SH-SY5Y (cell line): ENCODE data around the gene ASF1A.

Source experiments
- GATA2 ChIP-seq: IDR thresholded peaks from 2 replicates; pipeline ENCODE4 v1.6.1; 2011; ENCODE audit warnings: mild to moderate bottlenecking, low read depth, low read length
- GATA3 ChIP-seq: IDR thresholded peaks from 2 replicates; pipeline ENCODE4 v1.6.1; 2011; ENCODE audit warnings: low read depth, mild to moderate bottlenecking, low read length, moderate library complexity

ASF1A gene

DNA sequence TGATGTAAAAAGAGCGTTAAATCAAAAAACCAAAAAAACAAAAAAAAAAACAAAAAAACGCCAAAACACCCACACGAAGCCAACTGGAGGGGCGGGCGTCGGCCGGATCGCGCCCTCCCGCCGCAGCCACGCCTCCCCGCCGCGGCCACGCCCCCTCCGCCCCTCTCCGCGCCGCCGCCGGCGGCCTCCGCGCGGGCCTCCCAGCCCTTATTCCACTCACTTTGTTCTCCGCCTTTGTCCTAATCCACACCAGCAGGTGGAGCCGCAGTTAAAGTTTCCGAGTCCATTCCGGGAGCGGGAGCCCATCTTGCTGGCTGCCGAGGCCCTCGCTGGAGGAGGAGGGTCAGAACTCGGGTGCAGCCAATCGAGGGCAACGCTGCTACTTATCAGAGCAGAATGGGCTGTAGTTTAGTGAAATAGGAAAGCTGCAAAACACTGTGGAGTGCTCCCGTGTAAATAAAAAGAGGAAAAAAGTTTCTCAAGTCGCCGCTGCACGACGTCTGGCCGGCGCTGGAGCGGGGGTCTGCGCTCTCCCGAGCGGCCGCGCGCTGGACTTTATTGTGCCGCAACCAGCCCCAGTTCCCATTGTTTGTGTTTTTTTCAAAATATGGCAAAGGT, at the start of gene ASF1A:
Gene ASF1A, plus strand, starts transcription at position 346 of the 618 bp plus-strand sequence. Its CDS starts 262 bp downstream, at position 608.
- no peak for TF ChIP-seq GATA3
- no peak for TF ChIP-seq GATA2

DNA sequence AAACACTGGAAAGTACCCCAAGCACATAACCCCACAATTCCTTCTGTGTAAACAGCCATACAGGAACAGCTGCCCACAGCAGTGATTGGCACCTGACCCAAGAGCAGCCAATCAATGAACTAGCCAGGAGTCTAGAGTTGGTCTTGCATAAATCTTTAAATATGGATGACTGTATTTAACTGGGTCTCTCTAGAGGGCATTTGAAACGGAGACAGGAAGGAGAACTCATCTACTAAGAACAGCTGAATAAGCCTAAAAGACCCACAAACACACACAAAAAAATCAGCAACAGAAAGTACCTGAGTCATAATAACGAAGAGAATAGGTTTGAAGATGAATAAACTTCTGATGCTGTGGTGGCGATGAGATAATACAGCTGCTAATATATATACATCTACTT, 49.0 kb upstream of the ASF1A start:
- TF ChIP-seq GATA2 = no peak
- TF ChIP-seq GATA3 = no peak

DNA sequence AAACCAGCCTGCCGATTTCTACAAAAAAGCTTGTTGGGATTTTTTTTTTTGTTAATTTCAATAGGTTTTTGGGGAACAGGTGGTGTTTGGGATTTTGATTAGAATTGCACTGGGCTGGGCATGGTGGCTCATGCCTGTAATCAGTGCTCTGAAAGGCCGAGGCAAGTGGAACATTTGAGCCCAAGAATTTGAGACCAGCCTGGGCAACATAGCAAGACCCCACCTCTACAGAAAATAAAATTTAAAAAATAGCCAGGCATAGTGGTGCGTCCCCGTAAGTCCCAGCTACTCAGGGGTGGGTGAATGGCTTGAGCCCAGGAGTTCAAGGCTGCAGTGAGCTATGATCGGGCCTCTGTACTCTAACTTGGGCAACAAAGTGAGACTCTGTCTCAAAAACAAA, 40.5 kb upstream of the ASF1A start:
- no peak for TF ChIP-seq GATA3
- no peak for TF ChIP-seq GATA2

DNA sequence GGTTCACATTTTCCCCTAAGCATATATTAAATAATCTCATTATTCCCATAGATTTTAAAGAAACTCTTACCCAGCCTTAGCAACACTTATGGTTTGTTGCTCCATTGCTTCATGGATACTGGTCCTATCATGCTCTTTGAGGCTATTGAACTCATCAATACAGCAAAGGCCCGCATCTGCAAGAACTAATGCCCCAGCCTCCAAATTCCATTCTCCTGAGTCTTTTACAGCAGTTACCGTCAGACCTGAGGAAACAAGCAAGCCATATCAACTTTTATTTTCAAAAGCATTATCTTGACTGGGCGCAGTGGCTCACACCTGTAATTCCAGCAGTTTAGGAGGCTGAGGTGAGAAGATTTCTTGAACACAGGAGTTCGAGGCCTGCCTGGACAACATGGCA, 37.7 kb upstream of the ASF1A start:
- no peak for TF ChIP-seq GATA3
- no peak for TF ChIP-seq GATA2

DNA sequence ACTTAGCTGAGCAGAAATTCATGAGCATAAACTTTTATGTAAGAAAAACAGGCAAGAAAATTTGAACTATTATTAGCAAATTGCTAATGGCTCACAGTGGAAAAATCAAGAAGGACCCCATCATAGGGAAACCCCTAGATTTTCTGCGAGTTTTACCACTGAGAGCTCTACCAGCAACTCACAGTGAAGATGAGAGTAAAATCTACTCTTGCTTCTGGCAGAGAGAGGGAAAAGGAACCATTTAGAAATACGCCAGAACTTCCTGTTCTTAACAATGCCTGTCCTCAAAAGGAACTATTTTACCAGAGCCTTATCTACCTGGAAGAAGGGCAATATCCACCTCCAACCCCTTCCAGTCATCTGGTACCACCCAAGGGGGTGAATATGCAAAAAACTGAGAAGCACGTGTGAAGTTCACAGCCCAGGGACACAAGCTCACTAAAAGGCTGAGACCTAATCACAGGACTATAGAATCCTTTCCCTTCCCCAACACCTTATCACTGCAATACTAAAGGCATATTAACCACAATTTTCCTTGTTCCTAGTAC, 34.4 kb upstream of the ASF1A start:
- TF ChIP-seq GATA3 (no peak), GATA2 (no peak)

DNA sequence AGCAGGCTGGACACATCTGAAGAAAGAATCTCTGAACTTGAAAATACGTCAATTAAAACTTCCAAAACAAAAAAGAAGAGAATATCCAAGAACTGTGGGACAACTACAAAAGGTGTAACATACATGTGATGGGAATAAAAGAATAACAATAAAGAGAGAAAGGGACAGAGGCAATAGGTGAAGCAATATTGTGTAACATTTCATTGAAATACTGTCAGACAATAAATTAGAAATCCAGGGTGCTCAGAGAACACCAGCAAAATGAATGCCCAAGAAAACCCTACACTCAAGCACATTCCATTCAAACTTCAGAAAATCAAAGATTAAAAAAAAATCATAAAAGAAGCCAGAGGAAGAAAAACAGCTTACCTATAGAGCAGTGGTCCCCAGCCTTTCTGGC, 33.6 kb upstream of the ASF1A start:
- TF ChIP-seq GATA2 = no peak

DNA sequence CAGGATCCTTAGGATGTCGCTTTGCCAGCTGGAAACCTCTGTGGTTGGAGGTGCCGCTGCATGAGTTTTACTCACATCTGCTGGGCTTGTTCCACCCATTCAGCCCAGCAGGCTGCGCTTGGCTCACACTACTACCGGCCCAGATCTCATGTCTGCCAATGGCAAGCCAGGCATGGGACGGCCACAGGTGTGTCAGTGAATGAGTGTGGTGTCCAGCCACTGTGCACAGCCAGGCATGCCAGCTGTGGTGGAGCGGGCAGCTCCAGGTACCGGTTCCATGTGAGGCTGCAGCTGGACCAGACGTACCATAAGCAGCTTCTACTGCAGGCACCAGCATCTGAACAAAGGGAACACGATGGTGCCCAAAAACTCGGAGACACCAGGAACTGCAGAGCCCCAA, 33.1 kb upstream of the ASF1A start:
- TF ChIP-seq GATA3 = no peak
- TF ChIP-seq GATA2 = no peak

DNA sequence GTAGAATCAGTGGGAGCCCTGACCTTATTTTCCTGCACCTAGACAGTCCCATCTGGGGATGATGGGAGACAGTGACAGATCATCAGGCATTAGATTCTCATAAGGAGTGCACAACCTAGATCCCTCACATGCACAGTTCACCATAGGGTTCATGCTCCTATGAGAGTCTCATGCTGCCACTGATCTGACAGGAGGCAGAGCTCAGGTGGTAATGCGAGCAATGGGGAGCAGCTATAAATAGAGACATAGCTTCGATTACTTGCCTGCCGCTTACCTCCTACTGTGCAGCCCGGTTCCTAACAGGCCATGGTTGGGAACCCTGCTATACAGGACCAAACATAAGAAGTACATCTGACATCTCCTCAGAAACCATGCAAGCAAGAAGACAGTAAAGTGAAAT, 31.5 kb upstream of the ASF1A start:
- TF ChIP-seq GATA2 (no peak), GATA3 (no peak)

DNA sequence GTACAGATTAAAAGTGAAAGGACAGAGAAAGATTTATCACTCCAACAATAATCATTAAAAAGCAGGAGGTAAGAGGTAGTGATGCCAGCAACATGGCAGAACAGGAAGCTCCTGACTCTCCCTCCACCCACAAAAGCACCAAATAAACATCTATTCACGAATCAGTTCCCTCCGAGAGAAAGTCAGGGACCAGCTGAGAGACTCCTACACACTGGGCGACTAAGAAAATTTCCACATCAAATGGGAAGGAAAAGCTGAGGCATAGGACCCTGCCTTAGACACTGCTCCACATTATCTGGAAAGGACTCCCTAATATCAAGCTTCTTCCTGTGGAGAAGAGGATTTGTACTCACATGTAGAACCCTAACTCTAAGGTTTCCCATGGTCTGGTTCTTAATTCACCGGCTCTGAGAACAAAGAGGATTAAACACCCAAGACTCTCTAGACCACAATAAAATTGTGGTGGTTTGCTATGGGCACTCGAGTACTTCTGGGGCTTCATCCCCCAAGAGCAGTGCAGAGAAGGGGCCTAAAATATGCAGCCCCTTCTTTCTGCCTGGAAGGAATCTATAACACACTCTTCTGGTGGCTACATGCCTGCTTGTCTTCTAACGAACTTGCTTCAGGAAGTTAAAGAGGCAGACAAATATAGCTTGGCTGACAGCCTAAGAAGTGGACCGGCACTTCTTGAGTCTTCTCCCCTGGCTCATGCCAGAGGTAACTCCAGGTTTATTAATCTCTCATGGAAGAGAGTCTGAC, 29.4 kb upstream of the ASF1A start:
- TF ChIP-seq GATA2 = no peak
- no peak for TF ChIP-seq GATA3

DNA sequence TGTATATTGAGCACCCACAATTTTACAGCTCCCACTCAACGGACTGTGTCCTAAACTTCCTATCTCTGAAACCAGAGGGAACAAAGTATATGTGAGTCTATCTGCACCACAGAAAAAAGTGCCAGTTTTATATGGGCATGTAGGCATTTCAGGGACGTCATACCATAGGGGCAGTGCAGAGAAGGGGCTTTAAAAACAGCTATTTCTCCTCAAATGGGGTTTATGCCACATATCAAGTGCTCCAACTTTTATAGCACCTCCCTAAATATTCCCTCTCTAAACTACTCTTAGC, 28.9 kb upstream of the ASF1A start:
- TF ChIP-seq GATA3 (no peak), GATA2 (no peak)

DNA sequence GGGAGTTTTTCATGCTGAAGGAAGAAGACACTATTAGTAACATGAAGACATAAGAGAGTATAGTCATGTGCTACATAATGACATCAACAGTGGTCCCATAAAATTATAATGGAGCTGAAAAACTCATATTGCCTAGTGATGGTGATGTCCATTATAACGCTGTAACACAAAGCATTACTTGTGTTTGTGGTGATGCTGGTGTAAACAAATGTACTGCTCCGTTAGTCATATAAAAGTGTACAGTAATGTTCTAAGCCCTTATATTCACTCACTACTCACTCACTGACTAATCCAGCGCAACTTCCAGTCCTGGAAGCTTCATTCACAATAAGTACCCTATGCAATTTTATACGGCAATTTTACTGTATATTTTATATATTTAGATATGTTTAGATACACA, 26.8 kb upstream of the ASF1A start:
- TF ChIP-seq GATA2 (no peak), GATA3 (no peak)

DNA sequence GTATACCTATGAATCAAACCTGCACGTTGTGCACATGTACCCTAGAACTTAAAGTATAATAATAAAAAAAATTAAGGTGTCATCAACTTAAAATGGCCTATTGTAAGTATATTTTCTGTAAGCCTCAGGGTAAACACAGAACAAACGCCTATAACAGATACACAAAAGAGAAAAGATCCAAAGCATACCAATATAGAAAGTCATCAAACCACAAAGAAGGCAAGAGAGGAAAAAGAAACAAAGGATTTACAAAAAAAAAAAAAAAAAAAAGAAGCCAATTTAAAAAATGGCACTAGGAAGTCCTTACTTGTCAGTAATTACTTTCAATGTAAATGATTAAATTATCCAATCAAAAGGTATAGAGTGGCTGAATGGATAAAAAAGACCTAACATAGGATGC, 24.6 kb upstream of the ASF1A start:
- TF ChIP-seq GATA2 (no peak), GATA3 (no peak)

DNA sequence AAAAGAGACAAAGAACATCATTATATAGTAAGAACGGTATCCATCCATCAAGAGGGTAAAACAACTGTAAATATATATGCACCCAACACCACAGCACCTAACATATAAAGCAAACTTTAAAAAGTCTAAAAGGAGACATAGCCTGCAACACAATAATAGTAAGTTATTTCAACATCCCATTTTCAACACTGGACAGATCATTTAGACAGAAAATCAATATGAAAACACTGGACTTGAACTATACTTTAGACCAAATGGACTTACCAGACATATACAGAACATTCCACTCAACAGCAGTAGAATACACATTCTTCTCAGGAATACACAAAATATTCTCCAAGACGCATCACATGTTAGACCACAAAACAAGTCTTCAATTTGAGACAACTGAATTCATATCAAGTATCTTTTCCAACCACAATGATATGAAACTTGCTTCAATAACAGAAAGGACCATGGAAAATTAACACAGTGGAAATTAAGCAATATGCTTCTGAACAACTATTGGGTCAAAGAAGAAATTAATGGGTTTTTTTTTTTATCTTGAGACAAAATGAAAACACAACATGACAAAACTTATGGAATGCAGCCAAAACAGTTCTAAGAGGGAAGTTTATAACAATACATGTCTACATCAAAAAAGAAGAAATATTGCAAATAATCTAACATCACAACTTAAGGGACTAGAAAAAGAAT, 23.9 kb upstream of the ASF1A start:
- no peak for TF ChIP-seq GATA2
- TF ChIP-seq GATA3 = no peak

DNA sequence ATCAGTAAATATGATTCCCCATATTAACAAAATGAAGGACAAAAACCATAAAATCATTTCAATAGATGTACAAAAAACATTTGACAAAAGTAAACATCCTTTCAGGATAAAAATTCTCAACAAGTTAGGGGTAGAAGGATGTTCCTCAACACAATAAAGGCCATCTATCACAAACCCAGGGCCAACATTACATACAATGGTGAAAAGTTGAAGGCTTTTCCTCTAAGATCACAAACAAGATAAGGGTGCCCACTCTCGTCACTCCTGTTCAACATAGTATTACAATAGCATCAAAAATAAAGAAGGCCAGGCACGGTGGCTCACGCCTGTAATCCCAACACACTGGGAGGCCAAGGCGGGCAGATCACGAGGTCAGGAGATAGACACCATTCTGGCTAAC, 22.6 kb upstream of the ASF1A start:
- TF ChIP-seq GATA3 (no peak), GATA2 (no peak)

DNA sequence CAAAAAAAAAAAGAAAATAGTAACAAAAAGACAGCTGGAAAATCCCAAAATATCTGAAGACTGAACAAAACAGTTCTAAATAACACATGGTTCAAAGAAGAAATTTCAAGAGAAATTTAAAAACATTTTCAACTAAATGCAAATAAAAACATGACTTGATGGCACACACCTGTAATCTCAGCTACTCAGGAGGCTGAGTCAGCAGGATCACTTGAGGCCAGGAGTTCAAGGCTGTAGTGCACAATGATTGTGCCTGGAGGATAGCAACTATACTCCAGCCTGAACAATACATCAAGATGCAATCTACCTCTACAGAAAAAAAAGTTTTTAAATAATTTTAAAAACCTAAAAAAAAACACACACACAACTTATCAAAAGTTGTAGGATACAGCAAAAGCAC, 21.6 kb upstream of the ASF1A start:
- TF ChIP-seq GATA3 (no peak), GATA2 (no peak)

DNA sequence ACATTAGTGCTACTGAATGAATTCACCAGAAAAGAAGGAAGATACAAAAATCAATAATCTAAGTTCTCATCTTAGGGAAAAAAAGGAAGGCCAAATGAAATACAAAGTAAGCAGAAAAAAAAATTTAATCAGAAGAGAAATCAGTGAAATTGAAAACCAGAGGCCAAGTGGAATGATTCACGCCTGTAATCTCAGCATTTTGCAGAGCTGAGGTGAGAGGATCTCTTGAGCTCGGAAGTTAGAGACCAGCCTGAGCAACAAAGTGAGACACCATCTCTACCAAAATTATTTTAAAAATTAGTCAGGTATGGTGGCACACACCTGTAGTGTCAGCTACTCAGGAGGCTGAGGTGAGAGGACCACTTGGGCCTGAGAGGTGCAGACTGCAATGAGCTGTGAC, 21.2 kb upstream of the ASF1A start:
- no peak for TF ChIP-seq GATA3
- TF ChIP-seq GATA2 = no peak
